Lower leg skin (tissue), 4 donors: ENCODE data around the gene SYTL2. TPM values are rescaled to one million over a fixed set of nuclear protein-coding genes. Genes with fewer than 3 reads are reported as not detected.

Experiments
- DNase-seq, 2 donors: peaks; one replicate each; pipeline ENCODE4 v3.0.0-alpha.2; 2019; ENCODE audit warnings: low spot score in 2 of 2
- H3K4me3 ChIP-seq: fragments of 200-600 bp; sonication (generic); 2 replicates; pipeline ENCODE4 v1.5.1; 2017; ENCODE audit warnings: mild to moderate bottlenecking, low read depth; ENCODE audit not compliant: poor library complexity, severe bottlenecking
- POLR2A ChIP-seq, 2 donors: fragments of 450-650 bp; IDR thresholded peaks; one replicate each; pipeline ENCODE4 v1.6.1; 2016 to 2017; ENCODE audit warnings: antibody characterized with exemption in 2 of 2, mild to moderate bottlenecking in 1 of 2, moderate library complexity in 1 of 2
- WGBS, 2 donors: methylation state at CpG; one replicate each; pipeline ENCODE4 v1.1.5; 2018; 5-methylcytosine and 5-hydroxymethylcytosine counted together
- intact Hi-C: fragments of 100-400 bp; cut with DNase I; formaldehyde crosslinking; loops from one replicate; pipeline ENCODE4 v1.15.0; 2023; ENCODE audit warnings: low total_unique reads
- total RNA-seq, 4 donors: library from RNA; depleted of rRNA; stranded (reverse); fragments of >200 nt; gene quantifications; one replicate each; pipeline ENCODE4 v1.1.0, GENCODE V29; 2016
- TF ChIP-seq, protein P1 (sequence below), 3 donors: fragments of 450-650 bp; IDR thresholded peaks; one replicate each; pipeline ENCODE4 v1.5.1; 2016; ENCODE audit warnings: antibody characterized with exemption in 3 of 3, mild to moderate bottlenecking in 3 of 3, moderate library complexity in 2 of 3

SYTL2 gene
- total RNA-seq, 4 donors from 2014 or later: 4.2 to 13.2 (median 8.9) TPM

DNA sequence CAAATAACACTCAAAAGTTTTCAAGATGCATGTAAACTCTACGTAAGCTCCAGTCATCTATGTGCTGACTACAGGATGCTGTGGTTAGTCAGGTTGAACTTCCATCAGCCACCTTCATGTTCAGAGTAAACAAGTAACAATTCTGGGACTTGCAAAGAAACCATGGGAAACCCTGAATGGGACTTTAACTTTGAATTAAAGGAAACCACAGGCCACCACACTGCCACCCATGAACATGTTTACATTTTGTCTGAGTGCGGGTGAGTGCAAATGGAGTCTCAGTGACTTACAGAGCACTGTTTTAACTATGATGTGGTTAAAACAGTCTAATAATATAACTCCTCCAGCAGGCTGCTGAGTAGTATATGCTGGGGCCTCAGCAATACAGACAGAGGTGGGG, 12.9 kb upstream of the SYTL2 start:
- DNase-seq: no peak
- WGBS, 2 donors: 81 to 98% methylated on average over 2 of the region's 2 CpGs
- intact Hi-C loops: no loop called here
- TF ChIP-seq, protein P1, sequence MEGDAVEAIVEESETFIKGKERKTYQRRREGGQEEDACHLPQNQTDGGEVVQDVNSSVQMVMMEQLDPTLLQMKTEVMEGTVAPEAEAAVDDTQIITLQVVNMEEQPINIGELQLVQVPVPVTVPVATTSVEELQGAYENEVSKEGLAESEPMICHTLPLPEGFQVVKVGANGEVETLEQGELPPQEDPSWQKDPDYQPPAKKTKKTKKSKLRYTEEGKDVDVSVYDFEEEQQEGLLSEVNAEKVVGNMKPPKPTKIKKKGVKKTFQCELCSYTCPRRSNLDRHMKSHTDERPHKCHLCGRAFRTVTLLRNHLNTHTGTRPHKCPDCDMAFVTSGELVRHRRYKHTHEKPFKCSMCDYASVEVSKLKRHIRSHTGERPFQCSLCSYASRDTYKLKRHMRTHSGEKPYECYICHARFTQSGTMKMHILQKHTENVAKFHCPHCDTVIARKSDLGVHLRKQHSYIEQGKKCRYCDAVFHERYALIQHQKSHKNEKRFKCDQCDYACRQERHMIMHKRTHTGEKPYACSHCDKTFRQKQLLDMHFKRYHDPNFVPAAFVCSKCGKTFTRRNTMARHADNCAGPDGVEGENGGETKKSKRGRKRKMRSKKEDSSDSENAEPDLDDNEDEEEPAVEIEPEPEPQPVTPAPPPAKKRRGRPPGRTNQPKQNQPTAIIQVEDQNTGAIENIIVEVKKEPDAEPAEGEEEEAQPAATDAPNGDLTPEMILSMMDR (IDR thresholded peaks at IDR 0.05): no peak
- no peak for TF ChIP-seq POLR2A (IDR thresholded peaks at IDR 0.05)
- H3K4me3 ChIP-seq: no peak overlapping the region

DNA sequence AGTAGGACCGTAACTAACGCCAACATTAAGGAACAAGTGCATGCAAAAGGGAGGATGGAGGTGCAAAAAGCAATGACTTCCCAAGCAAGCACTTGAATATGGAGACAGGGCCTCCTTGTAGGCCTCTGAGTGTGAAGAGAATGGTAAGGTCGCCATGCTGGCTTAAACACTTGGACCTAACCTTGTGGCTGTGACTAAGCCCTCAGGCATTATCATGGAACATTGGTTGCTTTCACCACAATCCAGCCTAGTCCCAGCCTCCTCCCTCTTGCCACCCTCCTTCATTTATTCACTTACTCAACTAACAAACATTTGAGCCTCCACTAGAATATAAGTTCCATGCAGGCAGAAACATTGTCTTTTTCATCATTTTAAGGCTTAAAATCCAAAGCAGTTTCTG, 11.9 kb upstream of the SYTL2 start:
- intact Hi-C loops: no loop called here

DNA sequence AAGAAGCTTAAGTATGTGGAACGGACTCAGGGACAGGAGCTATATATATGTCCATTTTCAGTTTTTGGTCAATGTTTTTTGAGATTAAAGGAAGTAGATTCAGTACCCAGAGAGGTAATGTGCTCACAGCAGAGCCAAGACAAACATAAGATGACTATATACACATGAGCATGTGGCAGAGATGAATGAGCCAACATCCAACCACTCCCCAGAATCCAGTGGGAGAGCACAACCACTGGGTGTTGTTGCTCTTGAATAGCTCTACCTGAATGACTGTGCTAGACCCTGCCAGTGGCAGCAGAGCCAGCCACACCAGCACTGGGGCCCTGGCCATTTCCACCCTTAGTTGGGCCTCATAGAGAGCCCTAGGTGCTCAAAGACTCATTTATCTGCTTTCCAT, 10.7 kb upstream of the SYTL2 start:
- 90 to 96% methylated on average over 1 of the region's 1 CpG for WGBS, 2 donors
- no peak for DNase-seq
- intact Hi-C loops: no loop called here
- H3K4me3 ChIP-seq: no peak overlapping the region
- TF ChIP-seq POLR2A (IDR thresholded peaks at IDR 0.05): no peak
- TF ChIP-seq, protein P1 (IDR thresholded peaks at IDR 0.05): no peak

More for the DNA sequence above, 11.9 kb upstream of the SYTL2 start:
- DNase-seq: no peak
- H3K4me3 ChIP-seq: no peak overlapping the region
- WGBS, 2 donors: 92 to 100% methylated on average over 3 of the region's 3 CpGs
- TF ChIP-seq, protein P1 (IDR thresholded peaks at IDR 0.05): no peak
- no peak for TF ChIP-seq POLR2A (IDR thresholded peaks at IDR 0.05)

DNA sequence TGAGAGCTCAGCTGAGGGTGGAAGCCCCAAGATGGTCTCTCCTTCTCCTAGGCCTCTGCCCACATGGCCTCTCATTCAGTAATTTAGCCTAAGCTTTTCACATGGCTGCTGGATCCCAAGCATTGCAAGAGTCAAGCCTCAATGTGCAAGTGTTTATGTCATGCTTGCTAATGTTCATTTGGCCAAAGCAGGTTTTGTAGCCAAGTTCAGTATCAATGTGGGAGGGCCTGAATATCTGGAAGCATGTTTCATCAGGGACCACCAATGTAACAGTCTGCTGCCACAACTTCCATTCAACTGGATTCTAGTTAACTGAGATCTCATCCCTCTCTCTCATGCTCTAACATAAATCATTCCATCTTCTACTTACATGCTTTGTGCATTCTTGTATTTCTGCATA, 8.5 kb upstream of the SYTL2 start:
- intact Hi-C loops: no loop called here
- no peak for DNase-seq
- H3K4me3 ChIP-seq: no peak overlapping the region
- TF ChIP-seq, protein P1 (IDR thresholded peaks at IDR 0.05): no peak
- TF ChIP-seq POLR2A (IDR thresholded peaks at IDR 0.05): no peak

DNA sequence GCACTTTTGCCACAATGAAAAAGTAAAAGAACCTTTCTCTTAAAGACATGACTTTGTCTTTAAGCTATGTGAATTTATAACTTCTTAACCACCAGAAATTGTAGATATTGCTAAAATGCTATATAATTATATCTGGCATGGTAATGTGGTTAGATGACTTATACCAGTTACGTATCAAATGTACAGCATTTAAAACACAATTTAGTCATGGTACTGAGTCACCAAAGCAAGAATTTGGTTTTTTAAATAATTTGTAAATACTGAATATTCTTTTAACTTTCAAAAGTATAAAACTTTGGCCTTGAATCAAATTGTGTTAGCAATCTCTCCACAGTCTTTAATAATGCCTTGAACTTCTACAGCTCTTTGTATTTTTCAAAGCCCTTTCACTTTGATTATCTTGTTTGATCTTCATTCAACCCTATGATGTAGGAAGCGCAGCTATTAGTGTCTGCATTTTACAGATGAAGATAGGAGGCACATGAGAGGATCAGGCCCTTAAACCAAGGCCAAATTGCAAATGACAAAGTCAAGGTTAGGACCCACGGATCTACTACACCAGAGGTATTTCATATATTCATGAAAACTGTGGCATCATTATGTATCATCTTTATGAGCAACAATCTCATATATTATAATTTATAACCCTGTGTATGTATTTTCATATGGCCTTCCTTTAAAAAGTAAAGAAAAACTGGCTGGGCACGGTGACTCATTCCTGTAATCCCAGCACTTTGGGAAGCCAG, 4.4 kb upstream of the SYTL2 start:
- TF ChIP-seq, protein P1 (IDR thresholded peaks at IDR 0.05): no peak
- TF ChIP-seq POLR2A (IDR thresholded peaks at IDR 0.05): no peak
- no peak for DNase-seq
- intact Hi-C loops: no loop called here
- H3K4me3 ChIP-seq: no peak overlapping the region
- 78 to 80% methylated on average over 4 of the region's 4 CpGs for WGBS, 2 donors

DNA sequence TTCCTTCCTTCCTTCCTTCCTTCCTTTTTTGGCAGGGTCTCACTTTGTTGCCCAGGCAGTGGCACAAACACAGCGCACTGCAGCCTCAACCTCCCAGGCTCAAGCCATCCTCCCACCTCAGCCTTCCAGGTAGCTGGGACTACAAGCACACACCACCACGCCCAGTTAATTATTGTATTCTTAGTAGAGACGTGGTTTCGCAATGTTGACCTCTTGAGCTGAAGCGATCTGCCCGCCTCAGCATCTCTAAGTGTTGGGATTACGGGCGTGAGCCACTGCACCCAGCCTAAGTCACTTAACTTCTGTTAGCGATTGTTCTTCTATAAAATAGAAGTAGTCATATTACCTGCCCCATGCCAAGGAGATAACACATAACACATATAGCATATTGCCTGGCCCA, 2.8 kb upstream of the SYTL2 start:
- TF ChIP-seq POLR2A (IDR thresholded peaks at IDR 0.05): no peak
- TF ChIP-seq, protein P1 (IDR thresholded peaks at IDR 0.05): no peak
- intact Hi-C loops: no loop called here
- no peak for DNase-seq
- WGBS, 2 donors: 75 to 81% methylated on average over 9 of the region's 9 CpGs
- no peak overlapping the region for H3K4me3 ChIP-seq
